Measurements from ENCODE around the gene C16orf96. TPM values are rescaled to one million over a fixed set of nuclear protein-coding genes. Genes with fewer than 3 reads are reported as not detected.

C16orf96 gene
- total RNA-seq, 2 experiments from 2014 or later, result 0.07 to 0.17 TPM

DNA sequence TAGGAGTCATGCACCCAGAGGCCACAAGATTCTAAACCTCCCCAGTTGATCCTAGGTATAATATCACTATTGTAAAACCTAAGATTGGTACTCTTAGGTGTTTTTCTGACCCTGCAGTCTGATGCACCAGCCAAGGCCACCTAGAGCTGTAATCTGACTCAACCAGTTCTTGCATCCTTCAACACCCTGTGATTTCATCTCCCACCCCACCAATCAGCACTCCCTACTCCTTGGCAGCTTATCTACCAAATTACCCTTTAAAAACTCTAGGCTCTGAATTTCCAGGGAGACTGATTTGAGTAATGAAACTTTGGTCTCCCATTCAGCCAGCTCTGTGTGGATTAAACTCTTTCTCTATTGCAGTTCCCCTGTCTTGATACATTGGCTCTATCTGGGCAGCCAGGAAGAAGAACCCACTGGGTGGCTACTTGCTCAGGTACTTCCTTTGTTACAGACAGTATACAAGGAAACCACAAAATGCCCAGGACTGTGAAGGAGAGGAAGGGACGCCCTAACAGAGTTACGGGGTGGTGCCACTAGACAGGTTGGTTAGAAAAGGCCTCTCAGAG lies 16.3 kb upstream of the C16orf96 start:
- no peak for DNase-seq
- Mint-ChIP-seq H3K27ac (no peak overlapping the region), H3K27me3 (no peaks in the 10 kb centered on the region), H3K36me3 (peaks cover 8% of the 10 kb centered on the region), H3K9me3 (peaks cover 11% of the 10 kb centered on the region), H3K4me3 (no peak overlapping the region), H3K4me1 (ENCODE audit: low read depth) (peaks cover 33% of the 10 kb centered on the region)
- CTCF ChIA-PET, result interaction anchor here (0.9 to 1.5 kb wide), 5 partner anchors 9 to 84 kb away, joined by 3 to 10 read pairs (median 3); partner anchors contain the start of gene MGRN1
- POLR2A ChIA-PET, result no interaction called here
- intact Hi-C loops (cut with micrococcal nuclease), result loop anchor here (2.0 to 5.0 kb wide), 2 partner anchors 77 to 127 kb away; no protein-coding TSS in a partner anchor

DNA sequence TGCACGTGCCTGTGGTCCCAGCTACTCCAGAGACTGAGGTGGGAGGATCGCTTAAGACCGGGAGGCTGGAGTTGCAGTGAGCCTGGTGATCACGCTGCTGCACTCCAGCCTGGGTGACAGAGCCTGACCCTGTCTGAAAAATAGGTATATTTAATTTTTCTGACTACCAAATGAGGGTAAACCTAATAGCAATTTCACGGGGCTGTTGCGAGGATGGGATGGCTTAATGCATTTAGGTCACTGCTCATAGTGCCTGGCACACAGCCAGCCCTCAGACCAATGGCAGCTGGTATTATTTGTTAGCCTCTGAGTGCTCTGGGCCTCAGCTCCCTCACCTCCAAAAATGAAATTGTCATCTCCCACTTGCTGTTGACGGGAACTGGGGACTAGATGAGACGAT lies 11.7 kb upstream of the C16orf96 start:
- H3K27me3 Mint-ChIP-seq, result no peaks in the 10 kb centered on the region
- intact Hi-C loops (cut with micrococcal nuclease), result no loop called here
- no peak for DNase-seq
- peaks cover 2% of the 10 kb centered on the region for H3K4me1 Mint-ChIP-seq (ENCODE audit: low read depth)
- no peak overlapping the region for H3K27ac Mint-ChIP-seq
- no peak overlapping the region for H3K4me3 Mint-ChIP-seq
- CTCF ChIA-PET, result interaction anchor here (0.8 to 1.0 kb wide), 2 partner anchors 8 to 30 kb away, joined by 3 read pairs; no protein-coding TSS in a partner anchor
- H3K9me3 Mint-ChIP-seq, result peaks cover 7% of the 10 kb centered on the region
- POLR2A ChIA-PET, result no interaction called here
- peaks cover 5% of the 10 kb centered on the region for H3K36me3 Mint-ChIP-seq

DNA sequence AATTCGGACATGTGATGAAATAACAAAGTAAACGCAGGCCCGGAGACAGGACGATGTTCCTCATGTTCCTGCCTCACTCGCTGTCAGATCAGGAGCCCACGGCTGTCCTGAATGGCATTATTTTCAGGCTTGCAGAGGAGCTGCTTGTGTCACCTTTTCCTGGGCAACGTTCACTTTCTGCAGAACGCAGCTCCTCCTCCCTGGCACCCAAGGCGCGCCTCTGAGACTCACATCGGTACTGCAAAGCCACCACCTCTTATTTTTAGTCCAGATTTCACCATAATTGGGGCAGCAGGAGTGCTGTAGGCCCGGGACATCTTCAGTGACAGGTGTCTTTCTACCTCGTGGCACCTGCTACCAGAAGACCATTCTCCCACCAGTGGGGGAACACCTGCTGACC lies 8.0 kb upstream of the C16orf96 start:
- no peaks in the 10 kb centered on the region for H3K9me3 Mint-ChIP-seq
- H3K27me3 Mint-ChIP-seq, result no peaks in the 10 kb centered on the region
- intact Hi-C loops (cut with micrococcal nuclease), result loop anchor here (1.0 kb wide), 1 partner anchor 42 kb away; no protein-coding TSS in a partner anchor
- H3K4me1 Mint-ChIP-seq (ENCODE audit: low read depth), result peaks cover 2% of the 10 kb centered on the region
- ChIA-PET POLR2A (no interaction called here), CTCF (interaction anchor here (0.6 to 3.9 kb wide), 14 partner anchors 8 to 295 kb away, joined by 3 to 53 read pairs (median 4); partner anchors contain the start of gene MGRN1)
- H3K4me3 Mint-ChIP-seq, result no peak overlapping the region
- DNase-seq, result no peak
- H3K27ac Mint-ChIP-seq, result no peak overlapping the region
- no peaks in the 10 kb centered on the region for H3K36me3 Mint-ChIP-seq

DNA sequence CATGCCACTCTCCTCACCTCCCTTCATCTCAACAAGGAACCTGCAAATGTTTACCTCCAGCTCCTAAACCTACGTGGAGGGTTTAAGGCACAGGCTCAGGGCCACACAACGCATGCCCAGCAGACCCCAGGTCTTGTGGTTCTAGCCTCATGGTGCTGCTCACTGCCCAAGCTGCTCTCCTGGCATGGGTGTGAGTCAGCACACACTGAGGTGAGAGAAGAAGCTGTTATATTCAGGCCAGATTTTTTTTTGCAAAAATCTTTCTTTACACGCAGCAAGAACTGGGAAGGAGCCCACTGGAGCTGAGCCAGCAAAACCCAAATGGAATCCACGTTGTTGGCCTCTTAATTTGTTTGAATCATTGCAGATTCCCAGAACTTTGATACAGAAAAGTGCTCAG lies 5.5 kb upstream of the C16orf96 start:
- no peak for DNase-seq
- no peaks in the 10 kb centered on the region for H3K36me3 Mint-ChIP-seq
- no peak overlapping the region for H3K27ac Mint-ChIP-seq
- ChIA-PET POLR2A (no interaction called here), CTCF (interaction anchor here (0.7 to 3.9 kb wide), 4 partner anchors 44 to 204 kb away, joined by 3 to 53 read pairs (median 3); no protein-coding TSS in a partner anchor)
- peaks cover 2% of the 10 kb centered on the region for H3K4me1 Mint-ChIP-seq (ENCODE audit: low read depth)
- intact Hi-C loops (cut with micrococcal nuclease), result no loop called here
- no peaks in the 10 kb centered on the region for H3K9me3 Mint-ChIP-seq
- H3K27me3 Mint-ChIP-seq, result no peaks in the 10 kb centered on the region
- H3K4me3 Mint-ChIP-seq, result no peak overlapping the region

DNA sequence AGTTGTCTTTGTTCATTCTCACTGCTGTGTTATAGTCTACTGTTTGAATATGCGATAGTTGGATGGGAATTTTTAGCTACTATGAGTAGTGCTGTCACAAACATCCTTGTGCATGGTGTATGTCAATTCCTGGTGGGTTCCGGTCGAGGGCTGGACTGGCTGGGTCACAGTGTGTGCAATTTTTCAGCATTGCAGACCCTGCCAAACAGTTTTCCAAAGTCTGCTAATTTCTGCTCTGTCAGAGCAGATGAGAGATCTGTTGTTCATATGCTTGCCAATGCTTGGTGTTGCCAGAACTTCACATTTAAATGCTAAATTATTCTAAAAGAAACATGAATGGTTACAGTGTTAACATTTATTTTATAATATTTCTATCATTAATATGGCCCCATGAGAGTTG lies 3.6 kb upstream of the C16orf96 start:
- ChIA-PET CTCF (interaction anchor here (0.7 to 1.5 kb wide), 2 partner anchors 12 to 46 kb away, joined by 3 to 7 read pairs; no protein-coding TSS in a partner anchor), POLR2A (no interaction called here)
- peaks cover 2% of the 10 kb centered on the region for H3K4me1 Mint-ChIP-seq (ENCODE audit: low read depth)
- no peak for DNase-seq
- no peaks in the 10 kb centered on the region for H3K9me3 Mint-ChIP-seq
- no peaks in the 10 kb centered on the region for H3K36me3 Mint-ChIP-seq
- H3K4me3 Mint-ChIP-seq, result no peak overlapping the region
- intact Hi-C loops (cut with micrococcal nuclease), result no loop called here
- no peak overlapping the region for H3K27ac Mint-ChIP-seq
- no peaks in the 10 kb centered on the region for H3K27me3 Mint-ChIP-seq

DNA sequence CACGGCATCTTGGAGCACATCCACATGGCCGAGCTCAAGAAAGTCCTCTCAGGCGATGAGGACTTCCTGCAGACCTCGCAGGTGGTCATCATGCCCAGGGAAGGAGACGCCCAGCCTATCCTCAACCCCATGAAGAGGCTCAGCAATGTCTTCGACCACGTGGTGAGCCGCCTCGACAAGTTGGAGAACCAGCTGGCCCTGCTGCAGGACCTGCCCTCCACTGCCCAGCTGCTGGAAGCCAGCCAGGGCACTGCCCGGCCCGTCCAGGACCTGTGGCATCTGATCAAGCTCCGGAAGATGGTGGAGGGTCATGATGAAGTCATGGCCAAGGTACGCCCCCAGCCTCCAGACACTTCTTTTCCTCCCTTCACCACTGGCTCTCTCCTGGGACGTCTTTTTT lies 440 bp downstream of the C16orf96 start:
- no peak for DNase-seq
- no peaks in the 10 kb centered on the region for H3K36me3 Mint-ChIP-seq
- CTCF ChIA-PET, result no interaction called here

DNA sequence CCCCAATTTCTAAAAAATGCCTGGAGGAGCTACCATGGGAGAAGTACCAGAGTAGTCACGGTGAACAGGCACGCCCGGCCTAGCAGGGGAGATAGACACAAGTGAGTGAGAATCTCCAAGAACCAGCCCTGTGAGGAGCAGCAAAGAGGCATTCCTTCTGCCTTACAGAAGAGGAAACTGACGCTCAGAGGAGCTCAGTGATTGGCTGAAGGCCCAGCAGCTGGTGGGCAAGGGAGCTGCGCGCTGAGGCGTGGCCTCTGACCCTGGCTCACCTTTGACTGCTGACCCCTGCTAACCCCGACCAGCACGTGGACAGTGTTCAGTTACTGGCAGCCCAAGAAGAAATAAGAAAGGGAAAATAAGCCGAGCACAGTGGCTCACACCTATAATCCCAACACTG lies 1.8 kb downstream of the C16orf96 start:
- no peak for DNase-seq
- Mint-ChIP-seq H3K4me3 (no peak overlapping the region), H3K9me3 (no peaks in the 10 kb centered on the region), H3K27me3 (no peaks in the 10 kb centered on the region), H3K4me1 (ENCODE audit: low read depth) (no peaks in the 10 kb centered on the region), H3K27ac (no peak overlapping the region), H3K36me3 (no peaks in the 10 kb centered on the region)
- intact Hi-C loops (cut with micrococcal nuclease), result no loop called here
- POLR2A ChIA-PET, result no interaction called here
- CTCF ChIA-PET, result interaction anchor here (0.6 kb wide), 1 partner anchor 11 kb away, joined by 3 read pairs; no protein-coding TSS in a partner anchor

More for the DNA sequence above, 440 bp downstream of the C16orf96 start:
- Mint-ChIP-seq H3K27me3 (no peaks in the 10 kb centered on the region), H3K9me3 (no peaks in the 10 kb centered on the region), H3K4me3 (no peak overlapping the region), H3K4me1 (ENCODE audit: low read depth) (no peaks in the 10 kb centered on the region), H3K27ac (no peak overlapping the region)
- intact Hi-C loops (cut with micrococcal nuclease), result no loop called here
- POLR2A ChIA-PET, result no interaction called here

DNA sequence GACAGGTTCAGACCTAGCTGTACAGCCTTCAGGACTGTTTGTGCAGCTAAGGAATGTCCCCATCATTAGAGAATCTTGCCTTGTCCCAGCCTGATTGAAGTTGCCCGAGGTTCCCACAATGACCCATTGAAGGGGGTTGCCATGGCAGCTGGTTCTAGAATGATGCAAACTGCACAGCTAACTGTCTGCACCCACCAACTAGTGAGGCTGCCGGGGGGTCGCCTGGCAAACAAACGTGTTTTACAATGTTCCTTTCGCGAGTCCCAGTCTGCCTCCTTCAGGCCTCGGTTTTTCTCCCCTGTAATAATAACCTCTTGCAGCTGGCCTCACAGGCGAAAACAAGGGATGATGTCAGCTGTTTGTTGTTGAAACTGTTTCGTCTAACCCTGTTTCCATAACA lies 5.5 kb downstream of the C16orf96 start:
- DNase-seq, result no peak
- H3K4me3 Mint-ChIP-seq, result no peak overlapping the region
- peaks cover 7% of the 10 kb centered on the region for H3K4me1 Mint-ChIP-seq (ENCODE audit: low read depth)
- no peaks in the 10 kb centered on the region for H3K36me3 Mint-ChIP-seq
- ChIA-PET CTCF (interaction anchor here (0.8 to 1.0 kb wide), 2 partner anchors 12 to 13 kb away, joined by 3 read pairs; no protein-coding TSS in a partner anchor), POLR2A (no interaction called here)
- H3K9me3 Mint-ChIP-seq, result no peaks in the 10 kb centered on the region
- no peaks in the 10 kb centered on the region for H3K27me3 Mint-ChIP-seq
- intact Hi-C loops (cut with micrococcal nuclease), result no loop called here
- H3K27ac Mint-ChIP-seq, result no peak overlapping the region

DNA sequence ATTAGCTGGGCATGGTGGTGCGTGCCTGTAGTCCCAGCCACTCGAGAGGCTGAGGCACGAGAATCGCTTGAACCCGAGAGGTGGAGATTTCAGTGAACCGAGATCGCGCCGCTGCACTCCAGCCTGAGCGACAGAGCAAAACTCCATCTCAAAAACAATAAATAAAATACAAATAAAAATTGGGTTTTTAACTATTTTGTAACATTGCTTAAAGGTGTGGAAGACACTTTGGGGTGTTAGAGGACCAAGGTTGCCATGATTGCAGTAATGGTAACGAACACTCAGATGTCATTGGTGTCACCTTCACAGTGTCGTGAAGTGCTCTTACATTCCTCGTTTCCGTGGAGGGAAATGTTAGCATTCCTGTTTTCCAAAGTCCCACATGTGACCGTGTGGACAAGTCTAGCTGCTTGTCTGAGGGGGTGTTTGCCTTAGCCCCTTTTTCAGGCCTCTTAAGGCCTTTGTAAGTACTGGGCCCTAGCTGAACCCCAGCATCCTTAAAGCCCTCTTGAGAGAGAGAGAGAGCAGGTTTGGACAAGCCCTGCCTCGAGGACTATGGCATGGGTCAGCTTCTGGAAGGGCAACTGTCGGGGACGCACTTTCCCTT lies 8.6 kb downstream of the C16orf96 start:
- POLR2A ChIA-PET, result no interaction called here
- no peak overlapping the region for H3K27ac Mint-ChIP-seq
- intact Hi-C loops (cut with micrococcal nuclease), result no loop called here
- H3K27me3 Mint-ChIP-seq, result no peaks in the 10 kb centered on the region
- DNase-seq, result no peak
- no peaks in the 10 kb centered on the region for H3K36me3 Mint-ChIP-seq
- H3K4me1 Mint-ChIP-seq (ENCODE audit: low read depth), result peaks cover 11% of the 10 kb centered on the region
- H3K4me3 Mint-ChIP-seq, result no peak overlapping the region
- no peaks in the 10 kb centered on the region for H3K9me3 Mint-ChIP-seq
- CTCF ChIA-PET, result interaction anchor here (1.1 to 1.7 kb wide), 2 partner anchors 28 to 58 kb away, joined by 3 to 5 read pairs; no protein-coding TSS in a partner anchor

DNA sequence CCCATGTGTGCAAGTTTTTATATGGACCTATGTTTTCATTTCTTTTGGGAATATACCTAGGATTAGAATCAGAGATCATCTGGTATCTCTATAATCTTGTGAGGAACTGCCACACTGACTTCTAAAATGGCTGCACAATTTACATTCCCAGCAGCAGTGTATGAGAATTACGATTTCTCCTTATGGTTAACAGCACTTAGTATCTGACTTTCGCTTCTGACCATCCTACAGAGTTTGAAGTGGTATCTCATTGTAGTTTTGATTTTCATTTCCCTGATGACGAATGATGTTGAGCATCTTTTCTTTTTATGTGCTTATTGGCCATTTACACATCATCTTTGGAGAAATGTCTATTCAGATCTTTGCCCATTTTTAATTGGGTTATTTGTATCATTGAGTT lies 10.0 kb downstream of the C16orf96 start:
- Mint-ChIP-seq H3K4me1 (ENCODE audit: low read depth) (peaks cover 11% of the 10 kb centered on the region), H3K27me3 (no peaks in the 10 kb centered on the region), H3K36me3 (no peaks in the 10 kb centered on the region), H3K27ac (no peak overlapping the region), H3K4me3 (no peak overlapping the region), H3K9me3 (no peaks in the 10 kb centered on the region)
- POLR2A ChIA-PET, result no interaction called here
- CTCF ChIA-PET, result no interaction called here
- intact Hi-C loops (cut with micrococcal nuclease), result no loop called here
- DNase-seq, result no peak

DNA sequence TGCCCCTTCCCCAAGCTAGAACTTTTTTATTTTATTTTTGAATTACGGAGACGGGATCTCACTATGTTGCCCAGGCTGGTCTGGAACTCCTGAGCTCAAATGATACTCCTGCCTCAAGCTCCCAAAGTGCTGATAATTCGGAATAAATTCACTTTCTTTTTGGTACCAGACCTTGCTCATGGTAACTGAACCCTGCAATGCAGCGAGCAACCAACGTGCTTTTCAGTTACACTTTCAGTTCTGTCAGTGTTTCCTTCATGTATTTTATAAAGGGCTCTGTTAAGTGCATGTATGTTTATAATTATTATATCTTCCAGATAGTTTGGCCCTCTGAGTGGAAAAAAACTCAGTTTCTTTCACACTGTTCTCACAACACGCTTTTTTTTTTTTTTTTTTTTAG lies 13.9 kb downstream of the C16orf96 start:
- H3K4me1 Mint-ChIP-seq (ENCODE audit: low read depth), result peaks cover 11% of the 10 kb centered on the region
- H3K36me3 Mint-ChIP-seq, result no peaks in the 10 kb centered on the region
- intact Hi-C loops (cut with micrococcal nuclease), result no loop called here
- POLR2A ChIA-PET, result no interaction called here
- H3K27ac Mint-ChIP-seq, result no peak overlapping the region
- no peak overlapping the region for H3K4me3 Mint-ChIP-seq
- H3K27me3 Mint-ChIP-seq, result no peaks in the 10 kb centered on the region
- no peaks in the 10 kb centered on the region for H3K9me3 Mint-ChIP-seq
- CTCF ChIA-PET, result no interaction called here
- no peak for DNase-seq

DNA sequence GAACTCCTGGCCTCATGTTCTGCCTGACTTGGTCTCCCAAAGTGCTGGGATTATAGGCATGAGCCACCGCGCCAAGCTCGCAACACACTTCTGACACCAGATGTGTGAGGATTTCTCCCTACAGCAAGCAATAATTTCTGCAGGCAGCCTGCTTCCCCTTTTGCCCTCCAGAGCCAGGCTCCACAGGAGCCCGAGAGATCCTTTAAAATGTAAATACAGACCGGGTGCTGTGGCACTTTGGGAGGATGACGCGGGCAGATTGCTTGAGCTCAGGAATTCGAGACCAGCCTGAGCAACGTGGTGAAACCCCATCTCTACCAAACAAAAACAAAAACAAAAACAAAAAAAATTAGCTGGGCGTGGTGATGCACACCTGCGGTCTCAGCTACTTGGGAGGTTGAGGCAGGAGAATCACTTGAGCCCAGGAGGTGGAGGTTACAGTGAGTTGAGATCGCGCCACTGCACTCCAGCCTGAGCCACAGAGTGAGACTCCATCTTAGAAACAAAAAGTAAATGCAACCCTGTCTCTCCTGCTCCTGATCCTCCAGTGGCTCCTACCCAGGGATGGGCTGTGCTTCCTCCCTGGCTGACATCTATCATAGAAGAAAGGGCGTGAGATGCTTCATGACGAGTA lies 14.7 kb downstream of the C16orf96 start:
- Mint-ChIP-seq H3K27ac (no peak overlapping the region), H3K36me3 (no peaks in the 10 kb centered on the region), H3K9me3 (no peaks in the 10 kb centered on the region), H3K4me1 (ENCODE audit: low read depth) (peaks cover 11% of the 10 kb centered on the region), H3K4me3 (no peak overlapping the region), H3K27me3 (no peaks in the 10 kb centered on the region)
- intact Hi-C loops (cut with micrococcal nuclease), result no loop called here
- DNase-seq, result no peak
- ChIA-PET POLR2A (no interaction called here), CTCF (no interaction called here)
